ENCODE measurements around the gene SLC5A2.
A peak's percentile ranks its signal among the peaks of the same experiment; 100 is the strongest.
"Not testable (repeated sequence)": the region's sequence is repeated elsewhere in the genome, so short reads cannot be mapped to it uniquely, and the experiment has no call there.

SLC5A2 gene

DNA sequence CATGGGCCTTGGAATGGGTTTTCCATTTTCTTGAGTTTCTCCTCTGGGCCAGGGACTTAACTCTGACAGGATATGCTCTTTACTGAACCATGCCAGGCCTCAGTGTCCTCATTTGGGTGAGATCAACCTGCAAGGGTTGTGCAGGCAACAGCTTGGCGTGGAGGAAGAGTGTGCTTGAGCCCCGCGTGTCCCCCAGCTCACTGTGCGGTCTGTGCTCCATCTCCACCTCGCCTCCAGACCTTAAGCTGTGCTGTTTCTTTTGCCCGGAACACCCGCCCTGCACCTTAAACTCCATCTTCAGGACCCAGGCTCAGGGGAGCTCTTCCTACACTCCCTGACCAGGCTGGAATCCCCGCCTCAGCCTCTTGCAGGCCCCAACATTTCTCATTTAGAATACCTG lies 15.6 kb downstream of the SLC5A2 start:
- no peak for DNase-seq (ENCODE audit: low read depth)

DNA sequence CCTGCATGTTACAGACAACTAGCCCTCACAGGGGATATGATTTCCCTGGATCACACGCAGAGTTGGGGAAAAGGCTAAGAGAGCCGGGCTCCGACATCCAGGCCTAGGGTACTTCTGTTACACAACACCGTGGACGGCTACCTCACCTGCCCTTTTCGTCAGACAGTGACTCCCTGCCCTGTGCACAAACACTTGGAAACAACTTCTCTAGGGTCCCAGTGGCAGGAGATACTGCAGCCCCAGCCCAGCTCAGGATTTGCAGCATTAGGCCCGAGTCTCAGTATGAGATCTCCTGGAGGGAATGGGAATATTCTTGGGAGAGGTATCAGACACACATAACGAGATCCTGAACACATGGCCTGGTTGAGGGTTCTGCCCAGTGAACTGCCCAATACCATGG lies 17.0 kb downstream of the SLC5A2 start:
- no peak for DNase-seq (ENCODE audit: low read depth)

DNA sequence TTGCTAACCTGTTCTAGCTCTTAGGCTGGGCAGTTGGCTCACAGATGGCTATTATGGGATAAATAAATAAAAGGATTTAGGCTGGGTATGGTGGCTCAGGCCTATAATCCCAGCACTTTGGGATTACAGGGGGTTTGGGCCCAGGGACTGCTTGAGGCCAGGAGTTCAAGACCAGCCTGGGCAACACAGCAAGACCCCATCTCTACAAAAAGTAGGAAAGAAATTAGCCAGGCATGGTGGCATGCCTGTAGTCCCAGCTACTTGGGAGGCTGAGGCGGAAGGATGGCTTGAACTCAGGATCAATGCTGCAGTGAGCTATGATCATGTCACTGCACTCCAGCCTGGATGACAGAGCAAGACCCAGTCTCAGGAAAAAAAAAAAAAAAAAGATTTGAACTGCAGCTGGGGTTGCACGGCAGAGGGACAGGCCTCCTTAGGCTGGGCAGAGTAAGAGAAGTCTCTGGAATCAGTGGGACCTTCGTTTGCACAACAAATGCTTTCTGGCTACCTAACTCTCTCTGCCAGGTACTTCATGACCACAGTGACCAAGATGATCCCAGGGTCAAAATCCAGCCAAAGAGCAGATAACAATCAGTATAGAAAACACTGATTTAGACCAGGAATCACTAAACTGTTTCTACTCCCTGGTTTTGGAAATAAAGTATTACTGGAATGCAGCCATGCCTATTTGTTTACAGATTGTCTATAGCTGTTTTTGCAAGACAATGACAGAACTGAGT lies 18.5 kb downstream of the SLC5A2 start:
- no peak for DNase-seq (ENCODE audit: low read depth)

DNA sequence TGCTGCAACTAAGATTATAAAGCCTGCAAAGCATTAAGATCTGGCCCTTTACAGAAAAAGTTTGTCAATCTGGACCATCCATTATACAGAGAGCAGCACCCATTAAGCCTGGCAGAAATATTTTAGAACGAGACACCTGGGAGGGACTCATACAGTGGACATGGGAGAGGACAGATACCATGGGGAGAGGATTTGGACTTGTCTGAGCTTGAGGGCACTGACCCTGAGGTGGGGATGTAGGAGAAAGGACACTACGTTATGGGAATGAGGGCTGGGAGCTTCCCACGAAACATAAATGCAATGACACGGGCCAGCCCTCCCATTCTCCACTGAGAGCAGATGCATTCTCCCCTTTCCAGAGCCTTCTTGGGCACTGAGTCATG lies 19.0 kb downstream of the SLC5A2 start:
- DNase-seq (ENCODE audit: low read depth) = no peak

DNA sequence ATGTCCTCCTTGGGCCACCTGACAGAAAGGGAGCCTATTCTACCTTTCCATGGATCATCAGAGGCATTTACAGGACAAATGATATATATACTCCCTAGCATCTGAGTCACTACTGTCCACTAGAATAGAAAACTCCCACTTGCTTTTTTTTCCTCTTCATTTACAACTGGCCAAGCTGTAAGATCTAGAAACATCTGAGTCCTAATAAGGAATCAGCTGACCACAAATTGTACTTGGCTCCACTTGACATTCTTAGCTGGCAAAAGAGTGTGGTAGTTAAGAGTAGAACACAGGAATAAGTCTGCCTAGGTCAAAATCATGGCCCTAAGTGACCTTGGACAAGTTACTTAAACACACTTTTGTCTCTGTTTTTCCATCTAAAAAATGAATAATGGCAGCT lies 20.1 kb downstream of the SLC5A2 start:
- DNase-seq (ENCODE audit: low read depth) = peak; percentile 40

DNA sequence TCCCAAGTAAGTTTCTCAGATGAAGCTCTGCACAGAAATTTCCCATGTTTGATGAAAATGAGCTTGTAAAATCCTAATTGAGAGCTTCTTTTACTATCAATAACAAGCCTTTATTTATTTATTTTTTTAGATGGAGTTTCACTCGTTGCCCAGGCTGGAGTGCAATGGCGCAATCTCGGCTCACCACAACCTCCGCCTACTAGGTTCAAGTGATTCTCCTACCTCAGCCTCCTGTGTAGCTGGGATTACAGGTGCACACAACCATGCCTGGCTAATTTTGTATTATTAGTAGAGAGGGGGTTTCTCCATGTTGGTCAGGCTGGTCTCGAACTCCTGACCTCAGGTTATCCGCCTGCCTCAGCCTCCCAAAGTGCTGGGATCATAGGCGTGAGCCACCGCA lies 20.6 kb downstream of the SLC5A2 start:
- DNase-seq (ENCODE audit: low read depth) = not testable (repeated sequence)

DNA sequence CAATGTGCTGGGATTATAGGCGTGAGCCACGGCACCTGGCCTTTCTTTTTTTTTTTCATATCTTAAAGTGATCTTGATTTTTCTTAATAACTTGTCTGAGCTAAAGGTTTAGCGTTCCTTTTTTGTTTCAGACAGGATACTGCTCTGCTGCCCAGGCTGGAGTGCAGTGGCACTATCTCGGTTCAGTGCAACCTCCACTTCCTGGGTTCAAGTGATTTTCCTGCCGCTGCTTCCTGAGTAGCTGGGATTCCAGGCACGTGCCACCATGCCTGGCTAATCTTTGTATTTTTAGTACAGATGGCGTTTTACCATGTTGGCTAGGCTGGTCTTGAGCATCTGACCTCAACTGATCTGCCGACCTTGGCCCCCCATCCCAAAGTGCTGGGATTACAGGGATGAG lies 21.2 kb downstream of the SLC5A2 start:
- no peak for DNase-seq (ENCODE audit: low read depth)

DNA sequence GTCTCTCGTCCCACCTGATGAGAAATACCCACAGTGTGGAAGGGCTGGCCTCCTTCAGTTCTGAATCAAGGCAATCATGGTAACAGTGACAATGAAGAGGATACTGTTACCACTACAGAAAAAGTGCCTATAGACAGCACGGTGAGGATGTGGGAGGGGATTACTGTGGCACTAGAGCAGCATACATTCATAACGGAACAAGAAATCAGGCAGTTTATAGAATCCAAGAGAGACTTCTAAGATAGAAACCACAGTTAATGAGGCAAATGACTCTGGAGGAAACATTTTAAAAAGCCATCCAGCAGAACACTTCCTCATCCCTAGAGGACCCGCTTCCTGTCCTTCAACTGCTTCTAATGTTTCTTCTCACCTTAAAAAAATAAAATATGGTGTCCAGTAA lies 22.6 kb downstream of the SLC5A2 start:
- no peak for DNase-seq (ENCODE audit: low read depth)

DNA sequence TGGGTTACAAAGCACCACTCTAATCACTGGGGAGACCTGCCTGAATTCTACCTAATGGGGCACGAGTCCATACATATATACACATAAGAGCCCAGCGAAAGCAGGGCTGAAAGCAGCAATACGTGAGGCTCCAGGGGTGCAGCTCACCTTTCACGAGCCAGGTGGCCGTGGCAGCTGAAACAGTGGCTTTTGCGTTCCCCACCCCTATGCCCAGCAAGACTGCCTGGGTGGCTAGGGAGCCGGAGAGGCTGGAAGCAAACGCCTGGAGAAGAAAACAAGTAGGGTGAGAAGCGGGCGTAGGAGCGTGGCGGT lies 24.6 kb downstream of the SLC5A2 start:
- DNase-seq (ENCODE audit: low read depth) = no peak

DNA sequence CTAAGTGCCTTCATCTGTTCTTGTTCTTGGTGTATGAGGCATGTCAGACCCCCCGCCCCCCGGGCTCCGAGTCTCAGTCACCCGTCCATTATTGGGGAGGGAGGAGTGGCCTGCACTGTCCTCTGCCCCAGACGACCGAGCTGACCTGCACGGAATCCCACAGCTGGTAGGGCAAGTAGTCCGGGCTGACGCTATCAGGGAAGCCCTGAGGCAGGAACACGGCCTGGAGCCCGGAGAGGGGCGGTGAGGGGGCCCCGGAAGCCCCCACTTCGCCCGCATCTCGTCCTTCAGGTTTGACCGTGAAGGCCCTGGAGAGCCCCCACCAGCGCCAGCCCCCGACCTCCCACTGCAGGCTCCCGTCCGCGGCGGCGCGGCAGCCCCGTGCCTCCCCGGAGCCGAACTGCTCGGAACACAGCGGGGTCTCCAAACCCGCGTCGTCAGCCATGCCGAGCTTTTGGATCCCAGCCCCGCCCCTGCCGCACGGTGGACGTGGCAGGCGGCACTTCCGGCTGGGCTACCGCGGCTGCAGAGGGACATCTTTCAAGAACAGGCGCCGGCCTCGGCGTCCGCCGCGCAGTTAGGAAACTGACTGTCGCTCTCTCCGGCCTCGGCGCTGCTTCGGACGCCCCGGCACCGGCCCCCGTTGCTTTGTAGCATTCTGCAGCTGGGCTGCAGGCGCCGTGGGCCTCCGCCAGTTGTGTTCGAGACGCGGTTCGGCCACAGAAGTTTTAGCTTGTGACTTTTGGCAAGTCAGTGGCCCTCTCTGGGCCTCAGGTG lies 25.2 kb downstream of the SLC5A2 start, which contains the start of gene RUSF1:
RUSF1 (minus strand) TSS at position 463 of the 777 bp plus-strand sequence; CDS start at position 445, 18 bp downstream.
- peak; percentile 89 for DNase-seq (ENCODE audit: low read depth)

DNA sequence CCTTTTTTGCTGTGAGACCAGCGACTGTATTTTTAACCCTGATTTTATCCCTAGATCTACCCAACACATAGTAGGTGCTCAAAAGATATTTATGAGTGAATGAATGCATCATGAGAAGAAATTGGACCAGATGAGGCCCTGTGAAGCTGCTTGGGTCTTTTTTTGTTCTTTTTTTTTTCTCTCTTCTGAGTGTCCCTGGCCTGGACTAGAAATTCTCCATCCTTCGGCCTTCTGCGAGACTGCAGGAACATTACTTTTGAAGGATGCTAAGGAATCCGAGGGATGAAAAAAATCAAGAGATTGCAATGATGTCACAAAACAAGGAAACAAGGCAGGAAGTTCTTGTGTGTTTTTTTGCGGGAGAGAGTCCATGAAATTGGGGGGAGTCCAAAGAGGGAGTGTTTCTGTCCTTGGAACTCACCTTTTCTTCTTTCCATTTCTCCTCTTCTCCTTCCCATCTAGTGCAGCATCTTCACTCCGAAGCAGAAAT lies 25.8 kb downstream of the SLC5A2 start:
- peak; percentile 53 for DNase-seq (ENCODE audit: low read depth)

DNA sequence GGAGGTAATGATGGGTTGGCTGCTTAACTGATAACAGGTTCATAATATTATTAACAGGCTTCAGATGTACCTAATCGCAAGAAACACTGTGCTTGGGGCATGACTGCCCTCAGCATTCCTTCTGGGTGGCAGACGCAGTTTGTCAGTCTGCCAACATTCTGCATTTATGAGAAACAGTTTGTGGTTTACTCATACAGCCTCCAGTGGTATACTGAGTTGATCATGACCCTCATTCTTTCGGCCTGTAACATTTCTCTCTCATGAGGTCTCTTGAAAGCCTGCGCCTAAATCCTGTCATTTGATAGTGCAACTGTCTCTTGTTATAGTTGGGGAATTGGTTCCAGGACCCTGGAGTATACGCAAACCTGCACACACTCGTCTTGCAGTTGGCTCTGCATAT lies 30.2 kb downstream of the SLC5A2 start:
- DNase-seq (ENCODE audit: low read depth) = peak; percentile 90

DNA sequence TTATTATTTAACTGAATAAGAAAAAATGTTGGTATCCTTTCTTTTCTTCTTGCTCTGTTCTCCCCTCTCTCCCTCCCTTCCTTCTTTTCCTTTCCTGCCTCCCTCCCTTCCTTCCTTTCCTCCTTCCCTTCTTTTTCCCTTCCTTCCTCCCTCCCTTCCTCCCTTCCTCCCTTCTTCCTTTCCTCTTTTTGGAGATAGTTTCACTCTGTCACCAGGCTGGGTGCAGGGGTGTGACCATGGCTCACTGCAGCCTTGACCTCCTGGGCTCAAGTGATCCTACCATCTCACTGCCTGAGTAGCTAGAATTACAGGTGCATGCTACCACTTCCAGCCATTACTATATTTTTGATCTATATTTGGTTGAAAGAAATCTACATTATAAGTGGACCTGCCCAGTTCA lies 31.0 kb downstream of the SLC5A2 start:
- DNase-seq (ENCODE audit: low read depth) = no peak

DNA sequence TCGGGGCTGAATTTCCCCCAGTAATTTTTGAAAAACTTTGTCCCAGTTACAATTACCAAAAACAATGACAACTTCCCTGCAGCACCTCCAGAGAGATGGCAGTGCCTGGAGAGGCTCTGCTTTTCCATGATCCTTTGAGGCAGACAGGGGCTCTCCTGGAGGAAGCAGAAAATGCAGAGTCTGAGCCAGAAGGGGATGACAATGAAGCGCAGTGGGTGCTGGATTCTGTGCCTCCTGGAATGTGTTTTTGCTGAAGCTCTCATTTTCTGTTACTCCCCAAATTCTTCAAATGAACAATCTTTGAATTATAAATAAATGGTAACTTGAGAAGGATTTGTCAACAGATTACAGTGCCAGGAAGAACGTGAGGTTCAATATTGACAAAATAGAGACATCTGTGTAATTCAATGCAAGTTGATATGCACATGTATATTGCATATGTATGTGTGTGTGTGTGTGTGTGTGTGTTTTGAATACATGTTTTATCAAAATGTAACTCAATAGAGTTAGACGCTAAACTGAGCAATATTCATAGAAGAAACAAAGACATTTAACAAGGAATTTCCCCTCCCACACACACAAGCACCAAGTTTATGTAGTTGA lies 35.0 kb downstream of the SLC5A2 start:
- DNase-seq (ENCODE audit: low read depth) = no peak

DNA sequence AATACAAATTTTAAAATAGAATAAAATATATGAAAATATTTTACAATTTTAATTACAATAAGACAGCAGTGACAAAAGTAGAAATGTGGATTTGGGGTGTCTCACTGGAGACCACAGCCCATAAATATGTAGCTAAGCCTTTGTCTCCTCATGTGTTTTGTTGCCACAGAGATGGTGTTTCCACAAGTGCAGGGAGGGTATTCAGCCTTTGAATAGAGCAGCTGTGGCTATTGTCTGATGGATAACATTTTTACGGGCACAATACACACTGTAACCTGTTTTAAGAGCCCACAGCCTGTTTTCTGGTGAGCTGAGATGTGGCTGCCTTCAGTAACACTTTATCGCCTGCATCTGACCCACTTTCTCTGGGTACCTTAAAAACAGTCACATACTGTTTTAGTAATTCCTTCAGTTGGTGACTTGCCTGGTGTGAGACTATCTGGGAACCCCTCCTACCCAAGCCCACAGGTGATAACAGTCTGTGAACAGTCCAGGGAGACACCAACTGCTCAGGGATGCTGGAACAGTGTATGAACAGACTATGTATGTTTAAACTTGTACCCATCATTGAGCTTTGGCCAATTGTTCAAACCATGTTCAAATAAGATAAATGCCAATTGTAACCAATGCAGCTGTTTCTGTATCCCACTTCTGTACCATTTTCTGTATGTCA lies 37.0 kb downstream of the SLC5A2 start:
- no peak for DNase-seq (ENCODE audit: low read depth)

DNA sequence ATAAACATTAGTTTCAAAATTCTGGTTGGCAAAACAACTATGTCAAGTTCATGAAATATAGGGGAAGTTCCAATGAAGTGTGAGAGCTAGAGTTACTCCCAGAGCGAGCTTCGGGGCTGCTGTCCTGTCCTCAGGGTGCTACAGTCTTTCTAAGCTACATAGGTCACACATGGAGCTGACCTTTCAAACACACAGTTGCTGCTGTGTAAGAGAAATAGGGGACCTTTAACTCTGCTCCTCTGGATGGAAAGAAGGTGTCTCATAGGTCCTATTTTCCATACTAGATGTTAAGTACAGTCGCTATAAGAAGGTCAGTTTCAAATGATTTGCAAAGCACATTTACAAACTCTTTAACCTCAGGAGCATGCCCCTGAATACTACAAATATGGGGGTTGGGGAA lies 38.4 kb downstream of the SLC5A2 start:
- no peak for DNase-seq (ENCODE audit: low read depth)

DNA sequence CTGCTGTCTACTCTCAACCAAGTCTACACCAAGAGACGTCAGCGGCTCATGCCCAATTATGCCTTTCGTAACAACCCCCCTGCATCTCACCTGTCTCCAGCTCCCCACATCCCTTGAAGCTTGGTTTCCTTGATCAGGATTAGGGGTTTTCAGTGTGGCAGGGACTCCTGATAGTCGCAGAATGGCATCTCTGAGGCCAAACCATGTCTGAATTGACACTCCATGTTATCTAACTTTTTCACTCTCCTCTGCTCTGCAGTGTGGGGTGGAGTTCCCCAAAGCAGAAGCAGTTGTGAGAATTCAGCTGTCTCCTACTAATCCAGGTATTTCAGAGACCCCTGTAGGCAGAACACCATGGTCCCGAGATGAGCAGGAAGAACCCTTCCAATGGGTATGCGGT lies 39.1 kb downstream of the SLC5A2 start:
- DNase-seq (ENCODE audit: low read depth) = no peak

DNA sequence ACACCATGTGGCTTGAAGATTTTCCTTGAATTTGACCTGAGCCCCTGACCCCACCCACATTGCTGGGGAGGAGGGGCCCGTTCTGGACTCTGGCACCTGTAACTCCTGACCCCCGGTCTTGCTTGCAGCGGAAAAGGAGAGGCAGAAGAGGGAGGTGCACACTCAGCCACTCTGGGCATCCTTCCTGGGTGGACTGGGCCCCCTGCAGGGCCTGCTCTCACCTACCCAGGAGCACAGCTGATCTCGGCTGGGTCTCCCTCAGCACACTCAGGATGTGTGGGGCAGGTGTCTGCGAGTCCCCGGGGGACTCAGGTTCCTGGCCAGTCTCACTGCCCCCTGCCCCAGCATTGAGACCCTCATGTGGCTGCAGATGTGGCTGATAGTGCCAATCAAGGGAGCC lies 40.8 kb downstream of the SLC5A2 start:
- DNase-seq (ENCODE audit: low read depth) = not testable (repeated sequence)

DNA sequence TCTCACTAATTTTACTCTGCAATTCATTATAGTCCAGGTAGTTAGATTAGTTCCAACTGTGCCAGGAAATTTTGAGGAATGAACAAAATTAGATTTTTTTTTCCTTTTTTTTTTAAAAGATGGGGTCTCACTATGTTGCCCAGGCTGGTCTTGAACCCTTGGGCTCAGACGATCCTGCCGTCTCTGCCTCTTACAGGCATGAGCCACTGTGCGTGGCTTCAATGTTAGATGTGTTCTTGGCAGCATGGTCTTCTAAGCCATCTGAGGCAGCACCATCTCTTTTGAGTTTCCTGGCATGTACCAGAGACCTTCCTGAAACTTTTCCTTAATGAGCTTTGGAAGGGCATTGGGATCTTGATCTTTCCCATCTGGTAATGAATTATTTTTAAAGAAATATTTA lies 42.2 kb downstream of the SLC5A2 start:
- DNase-seq (ENCODE audit: low read depth) = no peak

DNA sequence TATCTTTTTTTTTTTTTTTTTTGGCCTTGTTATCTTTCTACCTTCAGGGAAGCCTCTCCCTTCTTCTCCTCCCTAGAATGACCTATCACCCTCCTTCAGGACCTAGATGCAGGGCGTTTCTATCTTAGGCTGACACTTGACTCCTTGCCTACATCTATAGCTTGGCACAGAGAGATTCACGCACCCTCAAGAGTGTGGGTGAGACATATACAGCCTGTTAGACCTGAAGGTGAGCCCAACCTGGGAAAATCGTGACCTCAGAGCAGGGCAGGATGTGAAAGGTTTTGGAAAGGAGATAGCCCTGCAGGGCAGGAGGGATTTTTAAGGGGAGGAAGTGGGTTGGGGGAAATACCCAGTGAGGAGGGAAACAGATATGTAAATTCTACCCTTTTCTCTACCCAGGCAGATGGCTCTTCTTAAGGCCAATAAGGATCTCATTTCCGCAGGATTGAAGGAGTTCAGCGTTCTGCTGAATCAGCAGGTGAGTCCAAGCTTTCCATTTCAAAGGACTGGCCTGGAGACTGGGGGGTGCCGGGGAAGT lies 44.9 kb downstream of the SLC5A2 start, which contains the start of gene AHSP:
AHSP (plus strand) TSS at position 167 of the 541 bp plus-strand sequence; CDS start at position 407, 240 bp downstream.
- DNase-seq (ENCODE audit: low read depth) = no peak

DNA sequence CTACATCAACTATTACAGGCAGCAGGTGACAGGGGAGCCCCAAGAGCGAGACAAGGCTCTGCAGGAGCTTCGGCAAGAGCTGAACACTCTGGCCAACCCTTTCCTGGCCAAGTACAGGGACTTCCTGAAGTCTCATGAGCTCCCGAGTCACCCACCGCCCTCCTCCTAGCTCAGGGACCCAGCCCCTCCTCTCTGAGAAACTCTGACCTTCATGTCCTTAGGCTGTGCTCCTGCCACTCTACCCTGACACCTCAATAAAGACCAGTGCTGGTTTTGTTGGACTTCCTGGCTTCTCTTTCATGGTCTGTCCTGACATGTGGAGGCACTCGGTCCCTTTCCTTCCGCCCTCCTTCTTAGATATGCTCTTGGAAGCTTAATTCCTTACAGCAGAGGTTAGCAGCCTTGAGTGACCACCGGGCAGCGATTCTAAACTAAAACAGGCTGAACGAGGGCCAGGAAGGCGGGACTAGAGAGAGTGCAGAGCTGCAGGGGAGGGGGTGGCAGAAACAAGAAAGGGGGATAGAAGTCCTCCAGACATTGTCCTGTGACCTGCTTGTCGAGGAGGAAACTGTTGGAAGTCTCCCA lies 45.7 kb downstream of the SLC5A2 start:
- DNase-seq (ENCODE audit: low read depth) = no peak

All from fibroblast of gingiva (primary cell).